Mesothelial cell of epicardium (in vitro differentiated cells): ENCODE results near the gene NOS1AP. TPM values are rescaled to one million over a fixed set of nuclear protein-coding genes. Genes with fewer than 3 reads are reported as not detected.

Experiments
- DNase-seq, 2 experiments: peaks; one replicate each; pipeline ENCODE4 v3.0.0; 2021; ENCODE audit warnings: low spot score in 2 of 2; ENCODE audit not compliant: unreplicated experiment in 2 of 2
- H3K27ac Mint-ChIP-seq: 2 replicates; pipeline ENCODE4 v1.8.0; 2021; ENCODE audit warnings: mixed read lengths
- H3K27me3 Mint-ChIP-seq: 2 replicates; pipeline ENCODE4 v1.8.0; 2021; ENCODE audit warnings: low read depth, mixed read lengths
- H3K36me3 Mint-ChIP-seq: 2 replicates; pipeline ENCODE4 v1.8.0; 2021; ENCODE audit warnings: mixed read lengths
- H3K4me1 Mint-ChIP-seq: 2 replicates; pipeline ENCODE4 v1.8.0; 2021; ENCODE audit warnings: mixed read lengths
- H3K4me3 Mint-ChIP-seq: 2 replicates; pipeline ENCODE4 v1.8.0; 2021; ENCODE audit warnings: mild to moderate bottlenecking, moderate library complexity, mixed read lengths
- H3K9me3 Mint-ChIP-seq: 2 replicates; pipeline ENCODE4 v1.8.0; 2021; ENCODE audit warnings: mixed read lengths
- total RNA-seq: library from RNA; stranded (reverse); gene quantifications from 3 replicates; pipeline ENCODE4 v1.2.1, GENCODE V29; 2021
- TF ChIP-seq, protein P1 (sequence below): fragments of 200-600 bp; sonication (generic); IDR thresholded peaks from one replicate; pipeline ENCODE4 v1.5.0; 2021; ENCODE audit warnings: antibody characterized with exemption; ENCODE audit not compliant: unreplicated experiment

The NOS1AP gene
- total RNA-seq, 1 donor from 2014 or later, result 4.4 TPM

- H3K9me3 Mint-ChIP-seq, result no peaks in the 10 kb centered on the region
- no peaks in the 10 kb centered on the region for H3K36me3 Mint-ChIP-seq
- no peak overlapping the region for H3K27ac Mint-ChIP-seq
- H3K4me3 Mint-ChIP-seq, result no peak overlapping the region
- TF ChIP-seq, protein P1, sequence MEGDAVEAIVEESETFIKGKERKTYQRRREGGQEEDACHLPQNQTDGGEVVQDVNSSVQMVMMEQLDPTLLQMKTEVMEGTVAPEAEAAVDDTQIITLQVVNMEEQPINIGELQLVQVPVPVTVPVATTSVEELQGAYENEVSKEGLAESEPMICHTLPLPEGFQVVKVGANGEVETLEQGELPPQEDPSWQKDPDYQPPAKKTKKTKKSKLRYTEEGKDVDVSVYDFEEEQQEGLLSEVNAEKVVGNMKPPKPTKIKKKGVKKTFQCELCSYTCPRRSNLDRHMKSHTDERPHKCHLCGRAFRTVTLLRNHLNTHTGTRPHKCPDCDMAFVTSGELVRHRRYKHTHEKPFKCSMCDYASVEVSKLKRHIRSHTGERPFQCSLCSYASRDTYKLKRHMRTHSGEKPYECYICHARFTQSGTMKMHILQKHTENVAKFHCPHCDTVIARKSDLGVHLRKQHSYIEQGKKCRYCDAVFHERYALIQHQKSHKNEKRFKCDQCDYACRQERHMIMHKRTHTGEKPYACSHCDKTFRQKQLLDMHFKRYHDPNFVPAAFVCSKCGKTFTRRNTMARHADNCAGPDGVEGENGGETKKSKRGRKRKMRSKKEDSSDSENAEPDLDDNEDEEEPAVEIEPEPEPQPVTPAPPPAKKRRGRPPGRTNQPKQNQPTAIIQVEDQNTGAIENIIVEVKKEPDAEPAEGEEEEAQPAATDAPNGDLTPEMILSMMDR, result no peak
- peaks cover 15% of the 10 kb centered on the region for H3K4me1 Mint-ChIP-seq
- peaks cover 12% of the 10 kb centered on the region for H3K27me3 Mint-ChIP-seq
- DNase-seq, result no peak
Observed at GRCh38 chr1:162389021-162389818, 319.7 kb downstream of the NOS1AP start.

- H3K4me1 Mint-ChIP-seq, result peaks cover 15% of the 10 kb centered on the region
- no peak overlapping the region for H3K4me3 Mint-ChIP-seq
- H3K9me3 Mint-ChIP-seq, result no peaks in the 10 kb centered on the region
- TF ChIP-seq, protein P1, result no peak
- no peaks in the 10 kb centered on the region for H3K36me3 Mint-ChIP-seq
- no peak for DNase-seq
- peaks cover 12% of the 10 kb centered on the region for H3K27me3 Mint-ChIP-seq
- no peak overlapping the region for H3K27ac Mint-ChIP-seq
Observed at GRCh38 chr1:162389971-162390370, 320.5 kb downstream of the NOS1AP start.

DNA sequence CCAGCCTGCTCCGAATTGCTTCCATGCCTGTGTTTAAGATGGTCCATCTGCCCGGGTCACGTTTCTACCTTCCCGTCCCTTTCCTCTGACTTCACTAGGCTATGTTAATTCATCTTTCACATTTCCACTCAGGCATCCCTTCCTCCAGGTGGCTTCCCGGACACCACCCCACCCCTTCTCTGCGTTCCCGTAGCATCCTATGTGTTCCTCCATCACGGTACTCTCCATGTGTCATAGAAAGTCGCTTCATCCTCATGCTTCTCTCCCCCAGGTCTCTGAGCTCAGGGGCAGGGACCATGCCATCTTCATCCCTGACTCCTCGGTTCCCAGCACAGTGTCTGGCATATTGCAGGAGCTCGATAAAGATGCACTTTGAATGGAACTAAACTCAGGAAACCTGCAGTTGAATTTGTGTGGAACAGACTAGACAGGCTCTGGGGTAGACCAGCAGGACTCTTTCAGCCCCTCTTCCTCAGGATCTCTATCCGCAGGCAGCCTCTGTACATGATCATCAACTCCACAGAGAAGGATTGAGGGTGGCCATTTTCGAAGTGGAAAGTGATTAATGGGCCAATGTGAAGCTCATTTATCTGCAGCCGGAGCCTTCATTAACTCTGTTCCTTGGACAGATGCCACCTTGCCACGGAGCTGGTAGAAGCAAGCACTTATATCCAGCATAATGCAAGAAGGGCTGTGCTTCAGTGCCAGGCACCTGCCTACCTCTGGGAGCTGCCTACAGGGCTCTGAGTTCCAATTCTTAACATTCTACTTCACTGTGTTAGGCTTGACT lies 321.1 kb downstream of the NOS1AP start:
- H3K4me1 Mint-ChIP-seq, result peaks cover 15% of the 10 kb centered on the region
- TF ChIP-seq, protein P1, result no peak
- peaks cover 12% of the 10 kb centered on the region for H3K27me3 Mint-ChIP-seq
- DNase-seq, result no peak
- H3K27ac Mint-ChIP-seq, result no peak overlapping the region
- H3K9me3 Mint-ChIP-seq, result no peaks in the 10 kb centered on the region
- H3K36me3 Mint-ChIP-seq, result no peaks in the 10 kb centered on the region
- no peak overlapping the region for H3K4me3 Mint-ChIP-seq

DNA sequence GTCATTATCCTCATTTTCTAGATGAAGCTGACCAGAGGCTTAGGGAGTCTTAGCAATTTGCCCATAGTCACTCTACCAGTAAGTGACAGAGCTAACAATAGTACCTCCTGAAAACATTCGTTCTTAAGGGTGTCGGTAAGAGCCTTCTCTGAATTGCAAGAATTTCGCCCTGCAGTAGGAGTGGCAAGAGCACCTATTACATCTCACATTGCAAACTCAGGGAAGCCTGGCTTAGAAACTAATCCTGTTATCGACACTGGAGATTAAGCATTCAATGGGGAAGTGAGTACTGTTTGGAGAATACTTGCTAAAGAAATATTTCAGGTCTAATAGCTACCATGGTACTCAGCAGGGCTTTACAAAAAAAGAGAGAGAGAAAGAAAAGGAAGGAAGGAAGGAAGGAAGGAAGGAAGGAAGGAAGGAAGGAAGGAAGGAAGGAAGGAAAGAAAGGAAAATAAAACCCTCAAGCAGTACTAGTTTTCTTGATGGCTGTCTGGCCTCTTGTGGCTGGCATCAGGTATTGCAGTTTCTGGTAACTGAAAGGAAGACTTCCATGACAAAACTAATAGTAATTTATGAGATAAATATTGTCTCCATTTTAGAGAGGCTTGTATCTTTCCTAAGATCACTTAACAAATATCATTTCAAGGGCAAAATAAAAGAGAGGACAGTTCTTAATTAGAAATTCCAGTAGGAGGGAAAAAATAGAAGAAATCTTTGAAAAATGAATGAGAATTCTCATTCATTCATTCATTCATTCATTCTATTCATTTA lies 322.5 kb downstream of the NOS1AP start:
- no peaks in the 10 kb centered on the region for H3K9me3 Mint-ChIP-seq
- TF ChIP-seq, protein P1, result peak; percentile 78
- no peak overlapping the region for H3K27ac Mint-ChIP-seq
- H3K36me3 Mint-ChIP-seq, result no peaks in the 10 kb centered on the region
- H3K4me1 Mint-ChIP-seq, result peaks cover 15% of the 10 kb centered on the region
- DNase-seq, result no peak
- H3K4me3 Mint-ChIP-seq, result peak overlapping the region; percentile 24
- peaks cover 24% of the 10 kb centered on the region for H3K27me3 Mint-ChIP-seq

- TF ChIP-seq, protein P1, result no peak
- Mint-ChIP-seq H3K27ac (no peak overlapping the region), H3K36me3 (no peaks in the 10 kb centered on the region), H3K9me3 (no peaks in the 10 kb centered on the region), H3K4me3 (no peak overlapping the region), H3K4me1 (peaks cover 9% of the 10 kb centered on the region), H3K27me3 (peaks cover 38% of the 10 kb centered on the region)
- no peak for DNase-seq
Observed at GRCh38 chr1:162396201-162396906, 326.9 kb downstream of the NOS1AP start.
